Stimulated activated CD8-positive, alpha-beta memory T cell treated with anti-CD3 and anti-CD28 coated beads, Interleukin-7, amount 100 ng/mL, for 4 hours (primary cell): ENCODE results near the gene TAOK1.
A peak's percentile ranks its signal among the peaks of the same experiment; 100 is the strongest.

Experiments used
- DNase-seq, 2 donors: peaks; one replicate each; pipeline ENCODE4 v3.0.0-alpha.2; 2020; ENCODE audit warnings: low read depth in 2 of 2

TAOK1 gene

GRCh38 chr17:29583324-29584248, 193.4 kb downstream of the TAOK1 start:
- DNase-seq = no peak

- no peak for DNase-seq
These were observed 194.4 kb downstream of the TAOK1 start for GRCh38 chr17:29584452-29585079.

- DNase-seq = no peak
These were observed 195.1 kb downstream of the TAOK1 start for GRCh38 chr17:29585080-29585751.

DNA sequence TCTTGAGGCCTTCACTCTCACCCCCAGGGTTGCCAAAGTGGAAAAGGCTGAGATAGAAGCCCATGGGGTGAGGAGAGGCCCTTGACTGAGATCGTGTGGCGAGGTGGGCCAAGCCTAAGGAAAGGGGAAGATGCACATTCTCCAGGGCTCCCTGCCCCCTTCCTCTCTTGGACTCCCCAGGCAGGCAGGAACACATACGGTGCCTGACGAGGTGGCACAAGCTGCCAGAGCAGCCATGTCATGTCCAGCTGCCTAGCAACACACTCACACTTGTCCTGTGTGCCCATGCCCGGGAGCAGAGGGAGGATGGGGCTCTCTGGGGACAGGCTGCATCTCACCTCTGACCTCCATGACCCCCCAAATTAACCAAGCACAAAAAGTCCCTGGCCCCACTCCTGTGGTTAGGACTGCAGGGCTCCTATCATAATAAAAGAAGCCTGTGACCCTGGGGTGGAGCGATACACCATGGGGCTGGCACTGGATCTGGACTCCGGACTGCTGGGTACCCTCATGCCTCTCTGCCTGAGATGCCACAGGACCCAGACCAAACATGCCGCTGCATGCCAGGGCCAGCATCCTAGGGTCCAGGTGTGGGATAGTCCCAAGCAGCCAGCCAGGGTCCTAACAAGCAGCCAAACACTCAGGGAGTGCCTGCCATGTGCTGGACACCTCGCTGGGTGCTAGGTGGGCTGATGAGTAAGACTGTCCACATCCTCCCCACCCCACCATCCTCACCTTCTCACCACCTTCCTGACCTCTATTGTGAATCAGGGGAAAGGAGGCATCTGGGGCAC, 196.7 kb downstream of the TAOK1 start:
- no peak for DNase-seq

- DNase-seq = no peak
These were observed 197.4 kb downstream of the TAOK1 start for GRCh38 chr17:29587591-29587990.

DNA sequence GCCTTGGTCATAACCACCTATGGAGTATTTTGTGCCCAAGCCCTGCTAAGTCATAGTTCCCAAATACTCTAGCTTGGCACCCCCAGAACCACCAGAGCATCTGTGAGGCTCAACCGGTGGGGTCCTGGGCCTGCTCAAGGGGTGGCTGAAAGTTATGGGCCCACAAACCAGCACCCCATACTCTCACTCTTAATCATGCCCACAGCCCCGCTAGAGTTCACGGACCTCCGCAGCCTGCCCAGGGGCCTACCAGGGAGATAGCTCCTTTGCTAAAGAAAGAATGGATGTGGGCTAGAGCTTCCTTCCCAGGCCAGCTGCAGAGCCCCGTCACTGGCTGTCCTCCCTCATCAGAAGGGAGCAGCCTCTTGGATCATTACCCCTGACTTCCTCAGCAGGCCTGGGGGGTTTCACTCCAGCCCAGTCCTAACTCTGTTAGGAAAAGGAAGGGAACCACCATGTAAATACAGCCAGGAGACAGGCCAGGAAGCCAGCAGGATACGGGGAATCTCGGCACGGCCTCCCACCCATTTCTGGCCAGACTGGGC, 197.9 kb downstream of the TAOK1 start:
- DNase-seq = no peak

- peak; percentile 65 to 80 for DNase-seq
These were observed 198.6 kb downstream of the TAOK1 start for GRCh38 chr17:29588562-29589411.

GRCh38 chr17:29589524-29590410, 199.6 kb downstream of the TAOK1 start, which contains the start of gene GIT1:
Gene GIT1, minus strand, starts transcription at chr17:29589648. Its CDS starts 270 bp downstream, at chr17:29589378.
- DNase-seq = peak; percentile 54 to 85

- peak in 1 of 2 donors; percentile 18 for DNase-seq
These were observed 200.4 kb downstream of the TAOK1 start for GRCh38 chr17:29590411-29591145.

- DNase-seq = peak in 1 of 2 donors; percentile 40
These were observed 201.1 kb downstream of the TAOK1 start for GRCh38 chr17:29591146-29591736.

GRCh38 chr17:29591737-29592608, 201.8 kb downstream of the TAOK1 start:
- peak; percentile 46 to 68 for DNase-seq

GRCh38 chr17:29592850-29593551, 202.8 kb downstream of the TAOK1 start, which contains the start of gene ANKRD13B:
Gene ANKRD13B, plus strand, starts transcription at chr17:29593132. Its CDS starts 490 bp downstream, at chr17:29593622.
- peak in 1 of 2 donors; percentile 41 for DNase-seq

DNA sequence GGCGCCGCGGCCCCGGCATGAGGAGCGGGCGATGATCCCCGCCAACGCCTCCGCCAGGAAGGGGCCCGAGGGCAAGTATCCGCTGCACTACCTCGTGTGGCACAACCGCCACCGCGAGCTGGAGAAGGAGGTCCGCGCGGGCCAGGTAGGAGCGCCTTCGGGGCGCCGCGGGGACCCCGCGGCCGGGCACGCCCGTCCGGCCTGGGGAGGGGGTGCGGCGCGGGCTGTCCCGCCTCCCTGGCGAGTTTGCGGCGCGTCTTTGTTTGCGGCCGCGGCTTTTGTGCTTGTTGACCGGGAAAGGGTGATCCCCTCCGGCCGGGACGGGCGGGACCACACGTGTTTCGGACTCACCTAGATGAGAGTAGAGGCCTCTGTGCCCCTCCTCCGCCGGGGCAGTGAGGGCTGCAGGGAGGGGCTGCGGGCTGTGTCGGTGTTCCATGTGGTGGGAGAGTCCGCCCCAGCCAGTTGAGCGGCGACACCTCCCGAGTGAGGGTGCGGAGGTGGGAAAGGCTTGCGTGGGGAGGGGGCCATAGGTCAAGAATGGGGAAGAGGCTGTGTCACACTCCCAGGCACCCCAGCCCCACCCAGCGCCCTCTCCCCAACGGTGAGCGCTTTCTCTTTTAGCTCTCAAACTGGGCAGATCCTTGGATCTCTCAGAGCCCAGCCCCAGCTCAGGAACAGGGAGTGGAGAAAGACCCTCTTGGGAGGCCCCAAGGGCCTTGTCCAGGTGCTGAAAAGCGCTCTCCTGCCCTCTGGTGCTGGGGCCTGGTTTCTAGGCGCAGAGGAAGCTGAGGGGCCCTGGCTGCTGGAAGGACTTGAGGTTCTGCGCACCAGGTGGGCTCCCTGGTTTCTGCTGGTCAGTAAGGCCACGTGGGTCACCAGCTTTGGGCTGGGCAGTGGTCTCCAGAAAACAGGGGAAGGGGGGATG, 203.7 kb downstream of the TAOK1 start:
- peak in 1 of 2 donors; percentile 31 for DNase-seq

DNA sequence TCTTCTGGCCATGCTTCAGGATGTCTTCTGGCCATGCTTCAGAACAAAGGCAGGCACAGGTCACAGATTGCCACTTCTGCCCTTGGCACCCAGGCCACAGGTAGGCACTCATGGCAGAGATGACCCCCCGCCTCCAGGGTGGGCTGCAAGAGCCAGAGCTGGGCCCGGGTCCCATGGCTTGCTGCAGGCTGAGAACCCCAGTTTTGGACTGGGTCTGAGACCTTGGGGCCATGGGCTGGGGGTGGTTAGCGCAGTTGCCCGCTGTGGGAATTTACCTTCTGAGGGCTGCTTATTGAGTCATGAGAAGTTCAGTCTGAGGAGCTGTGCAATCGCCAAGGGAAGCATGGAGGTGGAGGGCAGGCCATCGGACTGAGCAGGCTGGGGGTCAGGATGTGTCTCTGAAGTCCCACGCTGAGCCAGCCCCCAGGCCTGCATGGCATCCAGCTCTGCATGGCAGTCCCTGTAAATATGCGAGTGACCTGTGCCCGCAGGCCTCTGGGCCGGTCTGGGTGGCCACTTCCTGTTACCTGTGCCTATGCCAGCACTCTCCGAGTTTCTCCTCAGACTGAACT, 204.4 kb downstream of the TAOK1 start:
- DNase-seq = no peak
